ENCODE measurements around the gene PDE7B.

PDE7B gene

GRCh38 chr6:135828021-135828420 lies 23.5 kb upstream of the PDE7B start:
- Histone ChIP-seq H3K36me3 (ENCODE audit: control insufficient read depth in 2 of 2, insufficient read depth in 1 of 2, low read length in 2 of 2) (no peaks in the 10 kb centered on the region), H3K27ac (ENCODE audit: extremely low read depth, low read depth, low read length) (no peak overlapping the region), H3K4me3 (ENCODE audit: low read depth, low read length) (no peak overlapping the region), H3K4me1 (ENCODE audit: control insufficient read depth, insufficient read depth, low read length) (no peaks in the 10 kb centered on the region), H3K9me3 (ENCODE audit: control insufficient read depth, insufficient read depth, low read depth, low read length) (no peaks in the 10 kb centered on the region)
- no peak for TF ChIP-seq ZNF629 (tag by site-specific recombination; IDR thresholded peaks at IDR 0.05)
- POLR2A ChIA-PET = no interaction called here
- CTCF ChIA-PET = interaction anchor here (0.6 kb wide), 1 partner anchor 125 kb away, joined by 3 read pairs; no protein-coding TSS in a partner anchor

- POLR2A ChIA-PET = no interaction called here
- CTCF ChIA-PET = no interaction called here
- TF ChIP-seq ZNF830 (tag by site-specific recombination; IDR thresholded peaks at IDR 0.05; ENCODE audit: low read depth) (no peak), KLF17 (tag by site-specific recombination; IDR thresholded peaks at IDR 0.05) (no peak), ZNF394 (tag by site-specific recombination; IDR thresholded peaks at IDR 0.05; ENCODE audit: borderline replicate concordance) (no peak), ATF2 (tag by site-specific recombination; IDR thresholded peaks at IDR 0.05; ENCODE audit: low read depth) (no peak), PBX3 (CRISPR knock-in tag; IDR thresholded peaks at IDR 0.05) (no peak), ZNF148 (tag by site-specific recombination; IDR thresholded peaks at IDR 0.05; ENCODE audit: borderline replicate concordance) (no peak), AEBP2 (tag by site-specific recombination; IDR thresholded peaks at IDR 0.05; ENCODE audit: borderline replicate concordance) (no peak), ZNF202 (tag by site-specific recombination; IDR thresholded peaks at IDR 0.05; ENCODE audit: borderline replicate concordance) (no peak), ZNF488 (tag by site-specific recombination; IDR thresholded peaks at IDR 0.05) (no peak), HIC1 (tag by site-specific recombination; IDR thresholded peaks at IDR 0.05) (no peak), ZBTB10 (tag by site-specific recombination; IDR thresholded peaks at IDR 0.05) (no peak), ZBTB17 (tag by site-specific recombination; IDR thresholded peaks at IDR 0.05) (no peak), ZNF292 (tag by site-specific recombination; IDR thresholded peaks at IDR 0.05; ENCODE audit: borderline replicate concordance, low read depth) (no peak), ZNF121 (tag by site-specific recombination; IDR thresholded peaks at IDR 0.05) (no peak), PRDM6 (tag by site-specific recombination; IDR thresholded peaks at IDR 0.05) (no peak), ZBTB7A (tag by site-specific recombination; IDR thresholded peaks at IDR 0.05; ENCODE audit: low read depth) (no peak), WT1 (tag by site-specific recombination; IDR thresholded peaks at IDR 0.05) (no peak)
Observed at GRCh38 chr6:135830452-135830881, 21.0 kb upstream of the PDE7B start.

More at GRCh38 chr6:135830452-135830881, 21.0 kb upstream of the PDE7B start:
- no peaks in the 10 kb centered on the region for H3K9me3 ChIP-seq (ENCODE audit: control insufficient read depth, insufficient read depth, low read depth, low read length)
- H3K4me3 ChIP-seq (ENCODE audit: low read depth, low read length) = no peak overlapping the region
- H3K36me3 ChIP-seq (ENCODE audit: control insufficient read depth in 2 of 2, insufficient read depth in 1 of 2, low read length in 2 of 2) = no peaks in the 10 kb centered on the region
- no peaks in the 10 kb centered on the region for H3K4me1 ChIP-seq (ENCODE audit: control insufficient read depth, insufficient read depth, low read length)
- H3K27ac ChIP-seq (ENCODE audit: extremely low read depth, low read depth, low read length) = no peak overlapping the region

Measured in HEK293 (cell line).